ENCODE measurements around the gene HPSE.

The HPSE gene

DNA sequence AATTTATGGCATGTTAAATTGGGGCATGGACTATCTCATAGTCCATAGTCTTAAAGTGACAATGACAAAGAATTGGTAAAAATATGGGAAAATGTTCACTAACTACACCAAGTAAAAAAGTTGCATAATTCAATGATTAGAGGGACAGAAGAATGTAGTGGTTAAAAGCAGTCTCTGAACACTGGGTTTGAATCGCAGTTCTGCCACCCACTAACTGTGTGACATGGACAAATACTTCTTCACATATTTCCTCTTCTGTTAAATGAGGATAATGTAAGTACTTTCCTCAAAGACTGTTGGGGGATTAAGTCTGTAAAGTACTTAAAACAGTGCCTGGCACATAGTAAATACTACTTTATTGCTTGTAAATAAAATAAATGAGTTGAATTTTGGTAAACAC, 65.4 kb downstream of the HPSE start:
- TF ChIP-seq, protein P1, sequence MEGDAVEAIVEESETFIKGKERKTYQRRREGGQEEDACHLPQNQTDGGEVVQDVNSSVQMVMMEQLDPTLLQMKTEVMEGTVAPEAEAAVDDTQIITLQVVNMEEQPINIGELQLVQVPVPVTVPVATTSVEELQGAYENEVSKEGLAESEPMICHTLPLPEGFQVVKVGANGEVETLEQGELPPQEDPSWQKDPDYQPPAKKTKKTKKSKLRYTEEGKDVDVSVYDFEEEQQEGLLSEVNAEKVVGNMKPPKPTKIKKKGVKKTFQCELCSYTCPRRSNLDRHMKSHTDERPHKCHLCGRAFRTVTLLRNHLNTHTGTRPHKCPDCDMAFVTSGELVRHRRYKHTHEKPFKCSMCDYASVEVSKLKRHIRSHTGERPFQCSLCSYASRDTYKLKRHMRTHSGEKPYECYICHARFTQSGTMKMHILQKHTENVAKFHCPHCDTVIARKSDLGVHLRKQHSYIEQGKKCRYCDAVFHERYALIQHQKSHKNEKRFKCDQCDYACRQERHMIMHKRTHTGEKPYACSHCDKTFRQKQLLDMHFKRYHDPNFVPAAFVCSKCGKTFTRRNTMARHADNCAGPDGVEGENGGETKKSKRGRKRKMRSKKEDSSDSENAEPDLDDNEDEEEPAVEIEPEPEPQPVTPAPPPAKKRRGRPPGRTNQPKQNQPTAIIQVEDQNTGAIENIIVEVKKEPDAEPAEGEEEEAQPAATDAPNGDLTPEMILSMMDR (IDR thresholded peaks at IDR 0.05), result no peak

DNA sequence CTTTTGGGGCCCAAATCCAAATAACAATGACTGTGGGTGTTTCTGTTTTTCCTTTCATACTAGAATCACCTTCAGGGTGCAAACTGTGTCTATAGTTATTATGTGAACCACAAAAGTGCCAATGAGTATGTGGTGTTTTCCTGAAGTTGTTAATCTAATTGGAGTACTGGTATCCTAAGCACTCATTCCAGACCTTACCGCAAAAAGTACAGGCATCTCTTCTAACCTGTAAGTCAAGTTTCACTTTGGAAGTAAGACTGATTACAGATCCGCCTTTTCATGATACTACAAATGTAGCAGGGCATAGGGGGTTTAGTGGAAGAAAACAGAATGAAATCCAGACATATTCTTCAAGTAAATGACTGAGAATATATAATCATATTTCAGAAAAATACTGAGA, 66.2 kb downstream of the HPSE start:
- TF ChIP-seq, protein P1 (IDR thresholded peaks at IDR 0.05), result no peak

DNA sequence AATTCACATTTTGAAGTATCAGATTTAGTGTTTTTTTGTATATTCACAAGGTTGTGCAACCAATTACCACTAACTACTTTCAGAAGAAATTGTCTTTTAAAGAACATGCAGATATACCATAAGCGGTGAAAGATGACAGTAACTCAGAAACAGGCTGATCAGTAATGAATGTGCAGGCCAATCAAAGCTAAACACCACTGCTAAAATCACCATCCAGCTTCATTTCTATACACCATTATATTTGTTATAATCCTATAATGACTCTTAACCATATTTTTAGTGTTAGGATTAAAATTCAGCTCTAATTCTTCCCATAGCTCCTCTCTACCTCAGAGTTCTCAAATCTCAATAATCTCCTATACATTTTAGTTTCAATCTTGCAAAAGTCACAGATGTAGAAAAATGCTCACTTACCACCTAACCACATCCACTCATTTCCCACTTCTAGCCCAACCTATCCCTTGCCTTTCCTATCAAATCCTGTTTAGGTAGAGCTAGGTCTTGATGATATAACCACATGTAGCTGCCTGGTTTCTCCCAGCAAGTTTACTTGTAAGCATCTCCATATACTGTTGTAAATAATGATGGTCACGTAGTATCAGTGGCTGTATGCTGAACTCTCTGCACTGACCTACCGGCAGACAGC, 66.7 kb downstream of the HPSE start:
- TF ChIP-seq, protein P1 (IDR thresholded peaks at IDR 0.05), result no peak

DNA sequence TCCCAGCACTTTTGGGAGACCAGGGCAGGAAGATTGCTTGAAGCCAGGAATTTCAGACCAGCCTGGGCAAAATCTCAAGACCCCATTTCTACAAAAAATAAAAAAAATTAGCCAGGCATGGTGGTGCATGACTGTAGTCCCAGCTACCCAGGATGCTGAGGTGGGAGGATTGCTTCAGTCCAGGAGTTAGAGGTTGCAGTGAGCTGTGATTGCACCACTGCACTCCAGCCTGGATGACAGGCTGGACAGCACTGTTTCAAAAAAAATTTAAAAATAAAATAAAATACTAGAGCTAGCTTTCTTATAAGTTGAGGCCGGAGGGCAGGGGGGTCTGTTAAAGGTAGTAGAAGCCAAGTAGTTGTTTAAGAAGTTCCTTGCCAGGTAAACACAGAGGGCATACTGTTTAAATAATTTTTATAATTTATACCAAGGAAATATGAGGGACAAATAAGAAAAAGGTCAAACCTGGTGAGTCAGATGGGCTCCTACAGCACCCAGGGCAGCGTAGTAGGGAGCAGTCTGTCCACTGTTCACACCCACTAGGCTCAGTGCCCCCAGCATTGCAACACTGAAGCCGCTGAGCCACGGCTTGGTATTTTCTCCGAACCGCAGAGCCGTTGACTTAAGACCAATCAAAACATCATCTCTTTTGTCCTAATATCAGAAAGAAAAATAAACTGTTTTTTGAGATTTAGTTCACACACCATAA, 67.4 kb downstream of the HPSE start:
- TF ChIP-seq, protein P1 (IDR thresholded peaks at IDR 0.05), result no peak

DNA sequence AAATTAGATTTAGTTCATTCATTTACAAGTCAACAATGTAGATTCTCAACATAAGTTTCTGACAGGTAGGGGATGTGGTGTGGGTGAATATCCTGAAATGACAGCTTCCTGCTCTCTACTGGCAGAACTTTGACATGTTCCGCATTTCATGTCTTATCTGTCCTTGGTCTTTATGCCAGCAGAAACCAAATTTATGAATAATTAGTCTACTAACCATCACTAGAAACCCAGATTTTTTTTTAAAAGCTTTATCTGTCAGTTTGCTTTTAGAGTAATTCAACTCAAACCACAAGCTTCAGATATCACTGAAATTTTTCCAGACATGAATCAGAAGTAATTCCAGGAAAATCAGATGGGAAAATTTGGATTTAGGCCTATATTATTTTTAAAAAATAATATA, 68.0 kb downstream of the HPSE start:
- TF ChIP-seq, protein P1 (IDR thresholded peaks at IDR 0.05), result no peak

DNA sequence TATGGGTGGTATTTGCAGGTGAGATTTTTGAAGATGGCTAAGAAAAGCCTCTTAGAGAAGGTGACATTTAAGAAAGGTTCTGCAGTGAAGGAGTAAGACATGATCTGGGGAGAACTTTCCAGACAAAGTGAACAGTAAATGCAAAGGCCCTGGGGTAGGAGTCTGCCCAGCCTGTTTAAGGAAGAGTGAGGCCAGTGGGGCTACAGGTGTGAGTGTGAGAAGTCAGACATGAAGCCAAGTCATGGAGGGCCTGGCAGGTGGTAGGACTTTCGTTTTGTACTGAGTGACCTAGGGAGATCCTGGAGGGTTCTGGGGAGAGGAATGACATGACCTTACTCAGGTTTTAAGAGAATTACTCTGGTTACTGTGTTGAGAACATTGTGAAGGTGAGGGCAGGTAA, 71.5 kb downstream of the HPSE start:
- TF ChIP-seq, protein P1 (IDR thresholded peaks at IDR 0.05), result no peak

DNA sequence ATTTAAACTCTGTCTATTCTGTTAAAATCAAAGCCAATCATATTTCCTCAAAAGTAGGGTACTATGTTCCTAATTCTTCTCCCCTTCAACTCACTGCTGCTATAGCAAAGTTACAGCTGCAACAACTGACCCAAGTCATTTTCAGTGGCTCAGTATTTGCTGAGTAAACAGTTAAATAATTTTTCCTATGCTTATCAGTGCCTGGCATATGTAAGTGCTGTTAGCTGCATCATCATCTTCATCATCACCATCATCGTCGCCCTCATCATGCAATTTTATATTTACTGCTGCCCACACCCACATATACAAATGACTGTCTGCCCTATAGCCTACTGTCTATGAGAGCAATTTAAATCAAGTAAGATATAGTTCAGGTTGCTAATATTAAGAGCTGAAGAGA, 72.0 kb downstream of the HPSE start:
- TF ChIP-seq, protein P1 (IDR thresholded peaks at IDR 0.05), result no peak

Data from LNCAP (cell line).